GM12875 (cell line): ENCODE measurements around the gene TAS2R10.

Experiments used
- H3K4me3 ChIP-seq: one replicate; pipeline ENCODE4 v1.5.1; 2011; ENCODE audit warnings: low read depth, low read length, control low read depth
- CTCF ChIP-seq: IDR thresholded peaks from 2 replicates; pipeline ENCODE4 v1.5.1; 2011; ENCODE audit warnings: low read depth, mild to moderate bottlenecking, control low read depth, inconsistent platforms, low read length, moderate library complexity, borderline replicate concordance; ENCODE audit not compliant: insufficient read depth

Gene TAS2R10

GRCh38 chr12:10826258-10826657 lies at the start of gene TAS2R10:
Gene TAS2R10, minus strand, starts transcription at chr12:10826358. Its CDS starts 89 bp downstream, at chr12:10826269.
- no peak for TF ChIP-seq CTCF

GRCh38 chr12:10873378-10873777 lies 47.2 kb upstream of the TAS2R10 start:
- H3K4me3 ChIP-seq, result no peak overlapping the region
- TF ChIP-seq CTCF, result no peak

More at GRCh38 chr12:10826258-10826657, at the start of gene TAS2R10:
- H3K4me3 ChIP-seq, result no peak within 1 kb of the TSS

- no peak for TF ChIP-seq CTCF
- H3K4me3 ChIP-seq, result no peak overlapping the region
These were observed 41.2 kb upstream of the TAS2R10 start for GRCh38 chr12:10867381-10867780.

- H3K4me3 ChIP-seq, result no peak overlapping the region
- no peak for TF ChIP-seq CTCF
These were observed 37.5 kb upstream of the TAS2R10 start for GRCh38 chr12:10863512-10864218.

GRCh38 chr12:10861366-10861765 lies 35.2 kb upstream of the TAS2R10 start:
- TF ChIP-seq CTCF, result no peak
- H3K4me3 ChIP-seq, result no peak overlapping the region

- no peak overlapping the region for H3K4me3 ChIP-seq
- TF ChIP-seq CTCF, result no peak
These were observed 29.6 kb upstream of the TAS2R10 start for GRCh38 chr12:10855807-10856206.

- no peak overlapping the region for H3K4me3 ChIP-seq
- TF ChIP-seq CTCF, result no peak
These were observed 27.6 kb upstream of the TAS2R10 start for GRCh38 chr12:10853776-10854175.
